IPS-18c (cell line): ENCODE data around the gene CCR4.
"Not testable (repeated sequence)": the region's sequence is repeated elsewhere in the genome, so short reads cannot be mapped to it uniquely, and the experiment has no call there.

ENCODE experiments used
- H3K4me3 ChIP-seq: 2 replicates; pipeline ENCODE4 v1.7.0; 2013; ENCODE audit warnings: low read depth, mild to moderate bottlenecking, low read length, moderate library complexity; ENCODE audit not compliant: insufficient read depth
- H3K9me3 ChIP-seq: one replicate; pipeline ENCODE4 v1.6.1; 2013; ENCODE audit warnings: mild to moderate bottlenecking, low read length, moderate library complexity; ENCODE audit not compliant: control insufficient read depth, insufficient read depth

The CCR4 gene

DNA sequence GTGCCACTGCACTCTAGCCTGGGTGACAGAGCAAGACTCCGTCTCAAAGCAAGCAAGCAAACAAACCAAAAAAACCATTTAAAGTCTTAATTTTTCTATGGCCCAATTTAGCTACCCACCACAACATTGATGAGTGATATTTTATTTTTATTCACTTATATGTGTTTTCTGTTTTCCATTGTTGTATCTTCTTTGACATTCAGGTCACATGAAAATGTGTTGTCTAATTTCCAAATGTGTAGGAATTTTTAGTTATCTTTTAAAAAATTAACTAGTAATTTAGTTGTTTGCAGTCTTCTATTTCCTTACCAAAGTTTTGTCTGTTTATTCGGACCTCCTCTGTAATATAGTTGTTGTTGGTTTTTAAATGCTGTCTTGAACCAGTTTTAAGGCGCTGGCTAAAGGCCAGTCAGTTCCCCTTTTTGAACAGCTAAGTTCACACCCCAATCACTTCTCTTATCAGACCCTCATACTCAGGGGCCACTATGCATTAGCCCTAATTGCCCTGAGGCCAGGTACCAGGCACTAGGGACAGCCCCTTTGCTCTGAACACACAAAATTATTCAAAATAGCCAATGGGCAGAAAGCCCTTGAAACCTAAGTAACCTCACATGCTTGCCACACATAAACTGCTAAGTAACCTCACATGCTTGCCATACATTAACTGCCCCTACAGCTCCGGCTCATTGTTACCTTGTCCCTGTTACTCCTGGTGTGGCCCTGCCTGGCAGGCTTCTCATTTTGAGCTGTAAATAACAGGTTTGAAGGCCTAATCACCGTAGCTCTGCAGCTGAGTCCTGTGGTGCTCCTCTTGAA lies 4.3 kb upstream of the CCR4 start:
- Histone ChIP-seq H3K4me3 (no peak overlapping the region), H3K9me3 (no peaks in the 10 kb centered on the region)

DNA sequence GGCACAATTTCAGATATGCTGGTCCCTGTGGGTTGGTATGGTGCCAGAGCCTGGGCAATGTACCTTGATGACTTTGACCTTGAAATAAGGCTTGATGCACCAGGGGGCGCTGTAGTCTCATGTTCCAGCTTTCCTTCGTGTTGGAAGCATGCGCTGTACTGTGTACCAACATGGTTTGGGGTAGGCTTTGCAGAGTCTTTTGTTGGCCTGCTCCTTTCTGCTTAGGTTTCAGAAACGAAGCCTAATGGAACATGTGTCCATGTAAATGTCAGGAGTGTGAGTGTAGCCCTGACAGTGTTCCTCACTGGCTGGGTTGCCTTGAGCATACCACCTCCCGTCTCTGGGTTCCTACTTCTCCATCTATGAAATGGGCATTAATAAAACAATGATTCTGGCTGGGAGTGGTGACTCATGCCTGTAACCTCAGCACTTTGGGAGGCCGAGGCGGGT lies 3.6 kb upstream of the CCR4 start:
- no peaks in the 10 kb centered on the region for H3K9me3 ChIP-seq
- H3K4me3 ChIP-seq = no peak overlapping the region

DNA sequence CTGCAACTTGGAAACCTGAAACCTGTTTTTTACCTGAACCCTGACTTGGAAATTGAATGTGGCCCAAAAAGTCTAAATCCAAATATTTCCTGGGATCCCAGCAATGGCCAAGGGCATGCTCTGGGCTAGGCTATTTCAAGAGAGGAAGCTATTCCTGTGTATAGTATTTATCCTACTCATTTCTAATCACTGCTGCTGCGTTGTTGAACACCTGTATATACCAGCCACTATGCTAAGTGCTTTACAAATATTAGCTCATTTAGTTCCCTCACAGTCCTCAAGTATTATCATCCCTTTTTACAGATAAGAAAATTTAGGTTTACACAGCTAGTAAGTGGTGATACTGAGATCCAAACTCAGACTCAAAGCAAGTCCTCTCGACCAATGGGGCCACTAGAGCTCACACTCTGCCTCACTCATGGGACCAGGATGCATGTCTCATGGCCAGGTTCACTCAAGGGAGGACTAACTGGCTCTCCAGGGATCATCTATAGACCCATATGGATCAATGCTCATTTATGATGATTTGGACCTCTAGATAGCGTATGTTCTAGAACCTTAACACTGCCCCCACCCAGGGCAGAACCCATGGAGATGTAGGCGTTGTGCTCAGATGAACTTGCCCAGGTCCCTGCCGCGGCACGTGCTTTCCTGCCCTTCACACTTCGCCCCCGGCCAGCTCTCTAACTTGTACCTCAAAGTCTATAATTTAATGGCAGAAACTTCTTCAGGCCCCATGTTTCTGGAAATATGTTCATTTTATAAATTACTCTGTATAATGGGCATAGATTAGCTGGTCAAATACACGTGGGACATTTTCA lies 2.6 kb upstream of the CCR4 start:
- no peaks in the 10 kb centered on the region for H3K9me3 ChIP-seq

DNA sequence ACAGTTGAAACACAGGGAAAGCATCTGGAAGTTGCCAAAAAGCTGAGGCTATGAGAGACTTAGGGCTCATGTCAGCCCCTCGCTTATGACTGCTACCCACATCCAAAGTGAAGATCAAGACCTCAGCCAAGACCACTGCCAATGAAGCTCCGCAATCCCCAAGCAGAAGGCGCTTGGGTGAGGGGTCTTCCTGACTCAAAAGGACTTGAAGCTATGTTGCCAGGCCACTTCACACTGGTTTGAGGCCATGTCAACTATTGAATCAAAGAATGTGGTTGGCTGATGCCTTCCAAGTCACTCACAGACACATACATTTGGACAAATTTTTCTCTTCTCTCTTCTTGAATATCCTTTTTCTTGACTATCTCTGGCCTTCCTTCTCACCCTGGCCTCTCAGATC lies 928 bp upstream of the CCR4 start:
- H3K4me3 ChIP-seq = no peak overlapping the region
- no peaks in the 10 kb centered on the region for H3K9me3 ChIP-seq

More for the DNA sequence above, 2.6 kb upstream of the CCR4 start:
- no peak overlapping the region for H3K4me3 ChIP-seq

DNA sequence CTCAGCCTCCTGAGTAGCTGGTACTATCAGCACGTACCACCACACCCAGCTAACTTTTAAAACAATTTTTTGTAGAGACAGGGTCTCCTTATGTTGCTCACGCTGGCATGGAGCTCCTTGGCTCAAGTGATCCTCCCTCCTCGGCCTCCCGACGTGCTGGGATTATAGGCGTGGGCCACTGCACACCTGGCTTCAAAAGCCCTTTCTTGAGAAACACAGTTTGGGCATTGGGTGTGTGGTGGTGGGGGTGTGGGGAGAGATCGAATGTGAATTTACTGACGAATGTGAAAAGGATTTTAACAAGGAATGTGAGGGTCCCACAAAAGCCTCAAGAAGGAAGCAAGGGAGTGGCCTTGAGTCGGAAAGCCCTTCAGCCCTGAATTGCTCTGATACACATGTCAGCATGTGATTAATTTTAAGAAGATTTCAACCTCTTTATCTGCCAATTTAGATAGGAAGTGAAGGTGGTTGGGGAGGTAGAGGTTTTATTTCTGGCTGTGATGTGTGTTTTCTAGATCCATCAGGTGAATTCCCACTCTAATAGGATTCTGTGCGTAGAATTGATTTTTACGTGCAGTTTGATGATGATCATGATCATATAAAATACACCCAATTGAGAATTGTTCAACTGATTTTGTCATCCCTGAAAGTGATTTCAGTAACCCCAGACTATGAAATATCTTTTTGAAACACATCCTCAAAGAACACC lies 1.1 kb downstream of the CCR4 start:
- no peak overlapping the region for H3K4me3 ChIP-seq
- H3K9me3 ChIP-seq = no peaks in the 10 kb centered on the region

DNA sequence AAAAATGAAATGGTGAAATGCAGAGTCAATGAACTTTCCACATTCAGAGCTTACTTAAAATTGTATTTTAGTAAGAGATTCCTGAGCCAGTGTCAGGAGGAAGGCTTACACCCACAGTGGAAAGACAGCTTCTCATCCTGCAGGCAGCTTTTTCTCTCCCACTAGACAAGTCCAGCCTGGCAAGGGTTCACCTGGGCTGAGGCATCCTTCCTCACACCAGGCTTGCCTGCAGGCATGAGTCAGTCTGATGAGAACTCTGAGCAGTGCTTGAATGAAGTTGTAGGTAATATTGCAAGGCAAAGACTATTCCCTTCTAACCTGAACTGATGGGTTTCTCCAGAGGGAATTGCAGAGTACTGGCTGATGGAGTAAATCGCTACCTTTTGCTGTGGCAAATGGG lies 3.1 kb downstream of the CCR4 start:
- Histone ChIP-seq H3K4me3 (no peak overlapping the region), H3K9me3 (no peaks in the 10 kb centered on the region)

DNA sequence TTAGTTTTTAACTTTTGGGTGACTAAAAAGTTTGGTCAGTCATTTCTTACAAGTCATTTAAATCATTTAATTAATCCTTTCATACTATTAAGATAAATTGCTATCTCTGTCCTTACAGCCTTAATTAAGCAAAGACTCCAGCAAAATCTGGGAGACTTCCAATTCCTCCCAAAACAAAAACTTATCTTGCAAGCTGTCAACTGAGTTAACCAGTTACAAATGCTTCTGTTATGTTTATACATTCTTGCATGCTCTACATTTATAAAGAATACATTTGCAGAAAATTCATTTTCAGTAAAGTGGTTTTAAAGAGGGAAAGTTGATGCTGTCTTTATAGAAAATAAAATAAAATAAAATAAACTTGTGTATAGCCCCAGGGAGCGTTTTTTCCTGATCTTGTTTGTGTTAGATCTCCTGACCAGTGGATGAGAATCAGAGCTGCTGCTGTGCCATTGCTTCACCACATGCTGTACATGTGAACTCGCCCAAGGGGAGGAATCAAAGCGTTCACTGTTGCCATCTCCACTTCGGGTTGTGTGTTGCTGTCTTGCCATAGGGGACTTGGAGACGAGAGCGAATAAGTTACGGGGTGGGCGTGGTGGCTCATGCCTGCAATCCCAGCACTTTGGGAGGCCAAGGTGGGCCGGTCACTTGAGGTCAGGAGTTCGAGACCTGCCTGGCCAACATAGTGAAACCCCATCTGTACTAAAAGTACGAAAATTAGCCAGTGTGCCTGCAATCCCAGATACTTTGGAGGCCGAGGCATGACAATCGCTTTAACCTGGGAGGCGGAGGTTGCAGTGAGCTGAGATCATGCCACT lies 5.5 kb downstream of the CCR4 start:
- no peak overlapping the region for H3K4me3 ChIP-seq
- no peaks in the 10 kb centered on the region for H3K9me3 ChIP-seq

DNA sequence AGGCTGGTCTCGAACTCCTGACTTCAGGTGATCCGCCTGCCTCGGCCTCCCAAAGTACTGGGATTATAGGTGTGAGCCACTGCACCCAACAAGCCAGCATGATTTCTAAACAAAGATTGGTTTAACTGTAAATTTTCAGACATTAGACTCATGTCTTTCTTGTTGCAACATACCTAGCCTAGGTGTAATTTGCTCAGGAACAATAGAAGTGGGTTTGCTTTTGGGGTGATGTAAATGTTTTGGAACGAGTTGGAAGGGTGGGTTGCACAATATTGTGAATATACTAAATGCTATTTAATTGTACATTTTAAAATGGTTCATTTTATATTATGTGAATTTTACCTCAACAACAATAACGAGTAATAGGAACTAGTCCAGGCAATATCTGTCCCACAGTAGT lies 7.1 kb downstream of the CCR4 start:
- H3K9me3 ChIP-seq = no peaks in the 10 kb centered on the region
- H3K4me3 ChIP-seq = no peak overlapping the region

DNA sequence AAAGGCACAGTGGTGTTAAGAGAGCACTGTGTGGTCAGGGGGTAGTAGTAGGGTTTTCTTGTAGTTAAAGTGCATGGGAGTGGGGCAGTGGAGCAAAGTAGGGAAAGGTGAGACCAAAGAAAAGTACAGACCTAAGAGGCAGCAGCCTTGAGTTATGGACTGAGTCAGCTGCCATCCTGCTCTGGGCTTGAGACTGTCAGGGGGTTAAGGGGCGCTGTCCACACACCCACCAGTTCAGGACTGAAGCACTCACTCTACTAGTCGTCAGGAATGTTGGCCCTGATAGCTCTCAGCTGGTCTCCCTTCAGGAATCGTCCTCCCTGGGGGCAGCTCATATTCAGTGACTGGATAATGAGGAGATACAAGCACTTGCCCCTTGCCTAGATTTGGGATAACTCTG lies 7.9 kb downstream of the CCR4 start:
- no peaks in the 10 kb centered on the region for H3K9me3 ChIP-seq
- no peak overlapping the region for H3K4me3 ChIP-seq

DNA sequence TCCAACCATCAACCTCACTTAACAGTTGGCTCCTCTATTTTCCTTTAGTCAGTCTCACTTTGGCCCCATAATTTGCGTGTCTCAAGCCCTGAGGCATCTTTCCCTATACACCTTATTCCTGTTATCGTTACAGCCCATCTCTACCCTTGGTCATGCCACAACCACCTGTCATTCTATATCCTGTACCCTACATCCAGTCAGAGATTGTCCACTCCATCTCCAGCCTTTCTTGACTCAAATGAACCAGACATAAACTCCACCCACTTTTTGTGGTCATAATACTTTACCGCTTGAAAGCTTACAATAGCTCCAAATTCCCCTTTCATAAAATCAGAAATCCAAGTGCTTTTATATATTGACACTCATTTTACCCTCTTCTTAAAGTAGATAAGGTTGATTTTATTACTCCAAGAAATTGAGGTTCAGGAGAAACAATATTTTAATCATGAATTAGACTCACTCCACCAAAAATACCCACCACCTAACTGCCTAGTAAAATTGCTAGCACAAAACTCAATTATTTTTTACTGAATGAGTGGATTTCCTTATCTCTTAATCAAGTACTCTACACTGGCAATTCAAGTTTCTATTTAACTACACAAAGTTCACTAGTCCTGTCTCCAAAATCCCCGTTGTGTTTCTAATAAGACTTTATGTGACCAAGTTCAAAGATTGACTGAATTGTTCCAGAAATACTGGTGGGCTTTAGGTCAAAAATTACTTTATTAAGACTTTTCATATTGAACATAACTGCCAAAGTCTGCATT lies 9.1 kb downstream of the CCR4 start:
- Histone ChIP-seq H3K4me3 (no peak overlapping the region), H3K9me3 (peaks cover 3% of the 10 kb centered on the region)

DNA sequence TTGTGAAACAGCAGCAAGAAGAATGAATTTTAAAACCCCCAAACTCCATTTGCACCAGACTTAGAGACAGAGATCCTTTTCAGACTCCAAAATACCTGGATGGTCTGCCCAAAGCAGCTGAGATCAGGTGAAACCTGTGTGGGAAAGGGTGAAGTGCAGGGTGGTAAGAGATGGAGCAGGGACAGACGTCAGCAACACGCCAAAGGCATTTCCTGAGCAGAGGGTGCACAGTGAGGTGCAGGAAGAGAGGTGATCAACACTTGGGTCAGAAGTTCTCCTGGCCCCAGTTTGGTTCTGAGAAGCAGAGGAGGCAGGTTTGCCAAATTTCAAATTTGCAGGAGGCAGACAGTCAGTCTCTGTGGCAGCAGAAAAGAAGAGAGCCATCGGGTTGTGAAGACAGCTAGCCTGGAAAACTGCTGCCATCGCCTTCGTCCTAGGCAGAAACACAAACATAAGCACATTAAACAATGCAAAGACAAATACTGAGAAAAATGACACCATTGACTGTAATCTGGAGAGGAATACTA lies 9.8 kb downstream of the CCR4 start:
- H3K9me3 ChIP-seq = peaks cover 4% of the 10 kb centered on the region
- no peak overlapping the region for H3K4me3 ChIP-seq

DNA sequence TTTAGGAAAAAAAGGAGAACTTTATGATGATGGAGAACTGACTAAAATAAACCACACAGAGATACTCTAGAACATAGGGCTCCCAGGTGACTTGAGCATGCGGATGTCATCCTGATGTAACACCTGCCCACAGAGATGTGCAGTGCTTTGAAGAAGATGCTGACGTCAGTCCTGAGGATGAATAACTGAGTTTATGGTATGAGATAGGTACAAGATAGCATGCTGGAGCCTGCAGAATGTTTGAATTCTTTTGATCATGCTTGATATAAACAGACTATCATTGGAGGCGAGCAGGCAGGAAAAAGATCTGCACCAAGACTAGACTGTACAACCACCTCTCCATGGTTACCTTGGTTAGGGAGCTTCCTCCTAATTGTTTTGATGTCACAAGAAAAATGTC lies 12.4 kb downstream of the CCR4 start:
- H3K4me3 ChIP-seq = no peak overlapping the region

DNA sequence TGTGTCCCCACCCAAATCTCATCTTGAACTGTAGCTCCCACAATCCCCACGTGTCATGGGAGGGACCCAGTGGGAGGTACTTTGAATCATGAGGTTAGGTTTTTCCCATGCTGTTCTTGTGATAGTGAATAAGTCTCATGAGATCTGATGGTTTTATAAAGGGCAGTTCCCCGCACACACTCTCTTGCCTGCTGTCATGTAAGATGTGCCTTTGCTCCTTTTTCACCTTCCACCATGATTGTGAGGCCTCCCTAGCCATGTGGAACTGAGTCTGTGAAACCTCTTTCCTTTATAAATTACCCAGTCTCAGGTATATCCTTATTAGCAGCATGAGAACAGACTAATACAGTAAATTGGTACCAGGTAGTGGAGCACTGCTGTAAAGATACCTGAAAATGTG lies 13.3 kb downstream of the CCR4 start:
- H3K9me3 ChIP-seq = not testable (repeated sequence)

More for the DNA sequence above, 12.4 kb downstream of the CCR4 start:
- peaks cover 4% of the 10 kb centered on the region for H3K9me3 ChIP-seq

DNA sequence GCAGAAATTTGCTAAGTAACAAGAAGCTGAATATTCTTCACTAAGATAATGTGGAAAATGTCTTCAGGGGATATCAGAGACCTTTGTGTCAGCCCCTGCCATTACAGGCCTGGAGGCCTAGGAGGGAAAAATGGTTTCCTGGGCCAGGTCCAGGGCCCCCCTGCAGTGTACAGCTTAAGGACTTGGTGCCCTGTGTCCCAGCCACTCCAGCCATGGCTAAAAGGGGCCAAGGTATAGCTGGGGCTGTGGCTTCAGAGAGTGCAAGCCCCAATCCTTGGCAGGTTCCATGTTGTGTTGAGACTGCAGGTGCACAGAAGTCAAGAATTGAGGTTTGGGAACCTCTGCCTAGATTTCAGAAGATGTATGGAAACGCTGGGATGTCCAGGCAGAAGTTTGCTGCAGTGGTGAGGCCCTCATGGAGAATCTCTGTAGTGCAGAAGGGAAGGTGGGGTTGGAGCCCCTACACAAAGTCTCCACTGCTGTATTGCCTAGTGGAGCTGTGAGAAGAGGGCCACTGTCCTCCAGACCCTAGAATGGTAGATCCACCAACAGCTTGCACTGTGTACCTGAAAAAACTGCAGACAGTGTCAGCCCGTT lies 14.3 kb downstream of the CCR4 start:
- H3K9me3 ChIP-seq, H3K4me3 ChIP-seq: not testable (repeated sequence)

More for the DNA sequence above, 13.3 kb downstream of the CCR4 start:
- H3K4me3 ChIP-seq = not testable (repeated sequence)

DNA sequence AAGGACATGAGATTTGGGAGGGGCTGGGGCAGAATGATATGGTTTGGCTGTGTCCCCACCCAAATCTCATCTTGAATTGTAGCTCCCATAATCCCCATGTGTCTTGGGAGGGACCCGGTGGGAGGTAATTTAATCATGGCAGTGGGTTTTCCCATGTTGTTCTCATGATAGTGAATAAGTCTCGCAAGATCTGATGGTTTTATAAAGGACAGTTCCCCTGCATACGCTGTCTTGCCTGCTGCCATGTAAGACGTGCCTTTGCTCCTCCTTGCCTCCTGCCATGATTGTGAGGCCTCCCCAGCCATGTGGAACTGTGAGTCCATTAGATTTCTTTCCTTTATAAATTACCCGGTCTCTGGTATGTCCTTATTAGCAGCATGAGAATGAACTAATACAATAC lies 15.2 kb downstream of the CCR4 start:
- not testable (repeated sequence) for H3K4me3 ChIP-seq, H3K9me3 ChIP-seq
